ENCODE results near the gene ELAVL3.

Gene ELAVL3

DNA sequence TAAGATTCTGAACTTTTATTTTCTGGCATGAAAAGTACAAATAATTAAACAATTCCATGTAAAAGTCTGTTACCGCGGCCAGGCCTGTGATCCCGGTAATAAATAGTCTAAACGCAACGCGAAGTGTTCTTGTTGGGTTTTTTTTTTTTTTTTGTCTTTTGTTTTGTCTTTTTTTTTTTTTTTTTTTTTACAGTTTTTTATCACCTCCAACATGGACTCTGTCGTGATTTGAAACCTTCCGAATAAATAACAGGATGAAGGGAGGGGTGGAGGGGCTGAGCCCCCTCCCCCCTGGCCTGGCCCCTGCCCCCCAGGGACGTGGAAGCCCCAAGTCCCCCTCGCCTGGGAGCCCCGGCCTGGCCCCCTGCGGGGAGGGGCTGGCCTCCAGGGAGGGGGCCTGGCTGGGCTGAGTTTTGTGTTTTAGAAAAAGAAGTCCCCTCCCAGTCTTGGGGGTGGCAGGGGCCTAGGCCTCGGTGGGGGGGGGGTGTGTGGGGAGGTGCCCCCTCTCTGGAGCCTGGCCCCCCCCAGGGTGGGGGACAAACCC is 29.4 kb downstream of the ELAVL3 start:
- Histone ChIP-seq H3K27me3 (ENCODE audit: insufficient read depth, low read length, poor library complexity) (no peaks in the 10 kb centered on the region), H3K9ac (ENCODE audit: low read depth, low read length) (no peak overlapping the region), H3K9me3 (ENCODE audit: insufficient read depth, low read length, severe bottlenecking) (no peaks in the 10 kb centered on the region), H3K27ac (ENCODE audit: low read length) (no peak overlapping the region), H3K79me2 (ENCODE audit: insufficient read depth, low read length) (no peaks in the 10 kb centered on the region), H2AFZ (ENCODE audit: low read depth, low read length) (no peak overlapping the region), H3K36me3 (ENCODE audit: insufficient read depth, low read length) (peaks cover 38% of the 10 kb centered on the region), H3K4me3 (ENCODE audit: low read depth in 1 of 2, low read length in 2 of 2) (no peak overlapping the region), H3K4me2 (ENCODE audit: insufficient read depth, low read length) (no peak overlapping the region), H4K20me1 (ENCODE audit: insufficient read depth, low read length) (0 out of 2 replicates have a peak, but pooled peaks cover 2% of the 10 kb centered on the region), H3K4me1 (ENCODE audit: insufficient read depth, low read length) (no peaks in the 10 kb centered on the region)
- no peak for TF ChIP-seq EZH2 (IDR thresholded peaks at IDR 0.05; ENCODE audit: borderline replicate concordance, low read depth, low read length, severe bottlenecking)
- TF ChIP-seq, protein P1, sequence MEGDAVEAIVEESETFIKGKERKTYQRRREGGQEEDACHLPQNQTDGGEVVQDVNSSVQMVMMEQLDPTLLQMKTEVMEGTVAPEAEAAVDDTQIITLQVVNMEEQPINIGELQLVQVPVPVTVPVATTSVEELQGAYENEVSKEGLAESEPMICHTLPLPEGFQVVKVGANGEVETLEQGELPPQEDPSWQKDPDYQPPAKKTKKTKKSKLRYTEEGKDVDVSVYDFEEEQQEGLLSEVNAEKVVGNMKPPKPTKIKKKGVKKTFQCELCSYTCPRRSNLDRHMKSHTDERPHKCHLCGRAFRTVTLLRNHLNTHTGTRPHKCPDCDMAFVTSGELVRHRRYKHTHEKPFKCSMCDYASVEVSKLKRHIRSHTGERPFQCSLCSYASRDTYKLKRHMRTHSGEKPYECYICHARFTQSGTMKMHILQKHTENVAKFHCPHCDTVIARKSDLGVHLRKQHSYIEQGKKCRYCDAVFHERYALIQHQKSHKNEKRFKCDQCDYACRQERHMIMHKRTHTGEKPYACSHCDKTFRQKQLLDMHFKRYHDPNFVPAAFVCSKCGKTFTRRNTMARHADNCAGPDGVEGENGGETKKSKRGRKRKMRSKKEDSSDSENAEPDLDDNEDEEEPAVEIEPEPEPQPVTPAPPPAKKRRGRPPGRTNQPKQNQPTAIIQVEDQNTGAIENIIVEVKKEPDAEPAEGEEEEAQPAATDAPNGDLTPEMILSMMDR (IDR thresholded peaks at IDR 0.05; ENCODE audit: borderline replicate concordance, extremely low read depth, low read length, poor library complexity, severe bottlenecking), result no peak
- no peak for DNase-seq
- no peak for ATAC-seq (ENCODE audit: insufficient read depth, low read depth)

- peaks cover 2% of the 10 kb centered on the region; the same call in 1 of the 2 replicates for H4K20me1 ChIP-seq (ENCODE audit: insufficient read depth, low read length)
- no peak overlapping the region for H3K27ac ChIP-seq (ENCODE audit: low read length)
- DNase-seq (no peak), ATAC-seq (ENCODE audit: insufficient read depth, low read depth) (no peak)
- H3K4me3 ChIP-seq (ENCODE audit: low read depth in 1 of 2, low read length in 2 of 2), result no peak overlapping the region
- no peaks in the 10 kb centered on the region for H3K4me1 ChIP-seq (ENCODE audit: insufficient read depth, low read length)
- no peak overlapping the region for H3K9ac ChIP-seq (ENCODE audit: low read depth, low read length)
- no peaks in the 10 kb centered on the region for H3K9me3 ChIP-seq (ENCODE audit: insufficient read depth, low read length, severe bottlenecking)
- no peaks in the 10 kb centered on the region for H3K79me2 ChIP-seq (ENCODE audit: insufficient read depth, low read length)
- peaks cover 43% of the 10 kb centered on the region for H3K36me3 ChIP-seq (ENCODE audit: insufficient read depth, low read length)
- no peak overlapping the region for H3K4me2 ChIP-seq (ENCODE audit: insufficient read depth, low read length)
- no peak overlapping the region for H2AFZ ChIP-seq (ENCODE audit: low read depth, low read length)
- TF ChIP-seq EZH2 (IDR thresholded peaks at IDR 0.05; ENCODE audit: borderline replicate concordance, low read depth, low read length, severe bottlenecking), result no peak
- TF ChIP-seq, protein P1 (IDR thresholded peaks at IDR 0.05; ENCODE audit: borderline replicate concordance, extremely low read depth, low read length, poor library complexity, severe bottlenecking), result no peak
- H3K27me3 ChIP-seq (ENCODE audit: insufficient read depth, low read length, poor library complexity), result no peaks in the 10 kb centered on the region
These were observed 30.1 kb downstream of the ELAVL3 start for GRCh38 chr19:11450570-11451326.

DNA sequence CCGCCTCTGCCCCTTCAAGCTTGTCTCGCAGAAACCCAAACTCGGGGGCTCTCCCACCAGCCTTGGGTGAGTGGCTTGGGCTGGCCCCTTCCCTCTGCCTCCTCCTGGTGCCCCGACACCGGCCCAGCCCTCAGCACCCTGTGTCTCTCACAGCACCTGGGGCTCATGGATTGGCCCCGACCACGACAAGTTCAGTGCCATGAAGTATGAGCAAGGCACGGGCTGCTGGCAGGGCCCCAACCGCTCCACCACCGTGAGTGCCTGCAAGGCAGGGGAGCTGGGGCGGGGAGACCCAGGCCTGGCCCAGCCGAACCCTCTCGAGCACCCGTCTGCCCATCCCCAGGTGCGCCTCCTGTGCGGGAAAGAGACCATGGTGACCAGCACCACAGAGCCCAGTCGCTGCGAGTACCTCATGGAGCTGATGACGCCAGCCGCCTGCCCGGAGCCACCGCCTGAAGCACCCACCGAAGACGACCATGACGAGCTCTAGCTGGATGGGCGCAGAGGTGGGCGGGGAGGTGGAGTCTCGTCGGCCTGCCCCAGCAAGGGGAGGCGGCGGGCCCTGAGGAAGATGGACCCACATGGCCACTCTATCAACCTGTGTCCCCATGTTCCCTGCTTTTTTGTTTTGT is 31.8 kb downstream of the ELAVL3 start:
- no peak overlapping the region for H3K4me2 ChIP-seq (ENCODE audit: insufficient read depth, low read length)
- no peak overlapping the region for H2AFZ ChIP-seq (ENCODE audit: low read depth, low read length)

More for the DNA sequence above, 31.8 kb downstream of the ELAVL3 start:
- ATAC-seq (ENCODE audit: insufficient read depth, low read depth) (no peak), DNase-seq (no peak)
- H3K36me3 ChIP-seq (ENCODE audit: insufficient read depth, low read length), result peaks cover 59% of the 10 kb centered on the region
- no peak overlapping the region for H3K4me3 ChIP-seq (ENCODE audit: low read depth in 1 of 2, low read length in 2 of 2)
- no peak overlapping the region for H3K9ac ChIP-seq (ENCODE audit: low read depth, low read length)
- H3K79me2 ChIP-seq (ENCODE audit: insufficient read depth, low read length), result peaks cover 6% of the 10 kb centered on the region
- peaks cover 16% of the 10 kb centered on the region for H4K20me1 ChIP-seq (ENCODE audit: insufficient read depth, low read length)
- H3K4me1 ChIP-seq (ENCODE audit: insufficient read depth, low read length), result no peaks in the 10 kb centered on the region
- TF ChIP-seq, protein P1 (IDR thresholded peaks at IDR 0.05; ENCODE audit: borderline replicate concordance, extremely low read depth, low read length, poor library complexity, severe bottlenecking), result no peak
- H3K27ac ChIP-seq (ENCODE audit: low read length), result no peak overlapping the region
- H3K9me3 ChIP-seq (ENCODE audit: insufficient read depth, low read length, severe bottlenecking), result no peaks in the 10 kb centered on the region
- no peaks in the 10 kb centered on the region for H3K27me3 ChIP-seq (ENCODE audit: insufficient read depth, low read length, poor library complexity)
